ENCODE measurements around the gene MRGPRE.
"Not testable (repeated sequence)": the region's sequence is repeated elsewhere in the genome, so short reads cannot be mapped to it uniquely, and the experiment has no call there.

Gene MRGPRE, protein sequence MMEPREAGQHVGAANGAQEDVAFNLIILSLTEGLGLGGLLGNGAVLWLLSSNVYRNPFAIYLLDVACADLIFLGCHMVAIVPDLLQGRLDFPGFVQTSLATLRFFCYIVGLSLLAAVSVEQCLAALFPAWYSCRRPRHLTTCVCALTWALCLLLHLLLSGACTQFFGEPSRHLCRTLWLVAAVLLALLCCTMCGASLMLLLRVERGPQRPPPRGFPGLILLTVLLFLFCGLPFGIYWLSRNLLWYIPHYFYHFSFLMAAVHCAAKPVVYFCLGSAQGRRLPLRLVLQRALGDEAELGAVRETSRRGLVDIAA

DNA sequence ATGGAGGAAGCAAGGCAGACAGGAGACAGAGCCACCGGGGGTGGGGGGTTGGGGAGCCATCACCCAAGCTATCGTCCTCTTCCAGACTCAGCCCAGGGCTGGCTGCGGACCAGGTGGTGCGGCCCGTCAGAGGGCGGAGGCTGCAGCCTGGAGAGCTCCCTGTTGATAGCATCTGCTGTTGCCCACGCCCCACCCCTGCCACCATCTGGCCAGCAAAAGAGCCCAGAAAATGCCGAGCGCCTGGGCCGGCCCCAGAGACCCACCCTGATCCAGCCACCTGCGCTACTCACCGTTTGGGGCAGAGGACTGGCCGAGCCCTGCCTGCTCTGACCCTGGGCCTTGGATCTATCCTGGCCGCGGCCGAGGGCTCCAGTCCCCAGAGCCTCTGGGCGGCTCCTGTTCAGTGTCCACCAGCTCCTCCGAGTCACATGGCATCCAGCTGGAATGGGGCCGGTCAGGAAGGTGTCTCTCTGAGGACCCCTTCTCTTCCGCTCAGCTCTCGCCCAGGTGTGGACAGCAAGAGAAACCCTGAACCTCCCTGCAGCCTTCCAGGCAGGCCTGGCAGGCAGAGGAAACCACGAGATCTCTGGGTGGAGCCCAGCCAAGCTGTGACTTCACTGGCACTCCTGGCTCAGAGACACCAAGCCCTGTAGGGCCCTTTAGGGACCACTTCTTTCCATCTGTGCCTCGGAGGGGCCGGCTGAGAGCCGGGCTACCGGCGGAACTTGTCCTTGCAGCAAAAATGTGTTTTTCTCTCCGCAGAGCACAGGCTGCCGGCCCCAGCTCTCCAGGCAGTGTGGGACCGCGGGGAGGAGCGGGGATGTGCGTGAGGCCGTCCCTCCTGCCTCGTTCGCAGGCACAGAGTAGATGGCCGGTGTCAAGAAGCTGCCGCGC, at the start of gene MRGPRE:
Gene MRGPRE (minus strand): TSS at position 567 of the 894 bp plus-strand sequence. CDS start 3,618 bp downstream, outside the sequence.
- DNase-seq (ENCODE audit: low read depth), result no peak

DNA sequence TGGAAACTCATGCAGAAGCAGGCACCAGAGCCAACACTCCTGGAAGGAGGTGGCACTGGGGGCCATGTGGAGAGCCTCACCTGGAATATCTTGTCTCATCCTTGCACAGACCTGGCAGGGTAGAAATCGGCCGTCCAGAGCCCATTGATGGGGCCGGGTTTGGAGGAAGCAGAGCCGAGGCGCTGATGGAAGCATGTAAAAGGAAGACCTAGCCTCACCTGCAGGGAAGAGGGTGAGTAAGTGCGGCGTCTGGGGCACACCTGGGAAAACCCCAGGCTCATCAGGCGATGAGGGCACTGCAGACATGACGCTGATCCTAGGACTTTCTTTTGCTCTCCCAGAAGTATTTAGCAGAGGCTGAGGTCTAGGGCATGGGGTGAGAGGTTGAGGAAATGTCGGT, 48.9 kb upstream of the MRGPRE start:
- DNase-seq (ENCODE audit: low read depth), result not testable (repeated sequence)

DNA sequence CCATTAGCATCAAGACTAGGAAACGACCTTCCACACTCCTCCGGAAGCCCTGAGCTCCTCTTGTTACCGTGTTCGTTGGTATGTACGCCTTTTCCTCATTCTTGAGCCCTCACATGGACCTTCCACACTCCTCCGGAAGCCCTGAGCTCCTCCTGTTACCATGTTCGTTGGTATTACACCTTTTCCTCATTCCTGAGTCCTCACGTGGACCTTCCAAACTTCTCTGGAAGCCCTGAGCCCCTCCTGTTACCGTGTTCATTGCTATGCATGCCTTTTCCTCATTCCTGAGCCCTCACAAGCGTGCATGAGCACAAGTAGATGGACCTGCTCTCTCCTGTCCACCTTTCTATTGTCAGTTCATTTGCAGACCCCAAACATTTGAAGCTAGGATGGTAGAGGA, 48.4 kb upstream of the MRGPRE start:
- DNase-seq (ENCODE audit: low read depth), result not testable (repeated sequence)

DNA sequence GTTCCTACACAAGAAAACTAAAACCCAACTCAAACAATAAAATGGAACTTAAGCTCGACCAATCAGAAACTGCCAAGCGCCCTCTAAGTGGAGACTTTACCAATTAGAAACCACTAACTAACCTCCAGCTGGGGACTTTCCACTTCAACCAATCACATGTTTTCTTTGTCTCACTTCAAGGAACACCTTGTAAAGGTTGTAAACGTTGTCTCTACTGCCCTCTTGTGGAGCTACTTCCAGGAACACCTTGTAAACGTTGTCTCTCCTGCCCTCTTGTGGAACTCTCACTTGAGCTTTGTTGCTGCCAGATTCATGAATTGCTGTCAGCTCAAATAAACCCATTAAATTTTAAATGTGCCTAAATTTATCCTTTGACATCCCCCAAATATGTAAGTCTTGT, 46.7 kb upstream of the MRGPRE start:
- not testable (repeated sequence) for DNase-seq (ENCODE audit: low read depth)

DNA sequence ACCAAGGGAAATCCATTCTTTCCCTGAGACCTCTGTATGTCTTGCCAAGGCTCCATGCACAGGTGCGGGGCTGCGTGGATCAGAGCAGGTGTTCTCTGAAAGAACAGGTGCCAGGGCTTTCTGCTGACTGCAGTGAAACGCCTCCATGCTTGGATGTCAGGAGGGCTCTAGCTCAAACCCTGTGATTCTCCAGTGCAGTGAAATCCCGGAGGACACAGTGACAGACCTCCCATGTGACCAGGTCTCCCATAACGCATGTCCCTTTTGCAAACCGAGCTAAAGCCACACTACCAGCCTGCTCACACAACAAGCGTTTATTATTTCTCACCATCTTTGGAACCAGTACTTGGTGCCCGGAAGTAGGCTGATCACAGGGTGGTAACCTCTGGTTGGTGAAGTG, 41.4 kb upstream of the MRGPRE start:
- DNase-seq (ENCODE audit: low read depth), result not testable (repeated sequence)

DNA sequence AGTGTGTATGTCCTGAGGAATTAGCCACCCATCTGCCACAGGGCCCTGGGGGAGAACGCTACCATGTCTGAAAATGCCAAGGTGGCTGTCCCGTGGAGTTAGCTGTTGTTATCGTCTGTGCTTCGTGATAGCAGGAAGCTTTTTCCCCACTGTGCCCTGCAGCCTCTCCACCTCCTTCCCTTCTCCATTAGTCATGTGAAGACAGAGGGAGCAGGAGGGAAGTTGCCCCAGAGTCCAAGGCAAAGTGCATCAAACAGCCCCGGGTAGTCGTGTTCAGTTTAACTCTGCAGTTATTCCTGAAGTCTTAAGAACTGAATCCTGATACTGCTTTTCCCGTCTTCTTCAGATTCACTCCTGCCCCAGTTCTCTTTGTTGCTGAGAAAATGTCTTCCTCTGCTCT, 30.3 kb upstream of the MRGPRE start:
- DNase-seq (ENCODE audit: low read depth), result not testable (repeated sequence)

DNA sequence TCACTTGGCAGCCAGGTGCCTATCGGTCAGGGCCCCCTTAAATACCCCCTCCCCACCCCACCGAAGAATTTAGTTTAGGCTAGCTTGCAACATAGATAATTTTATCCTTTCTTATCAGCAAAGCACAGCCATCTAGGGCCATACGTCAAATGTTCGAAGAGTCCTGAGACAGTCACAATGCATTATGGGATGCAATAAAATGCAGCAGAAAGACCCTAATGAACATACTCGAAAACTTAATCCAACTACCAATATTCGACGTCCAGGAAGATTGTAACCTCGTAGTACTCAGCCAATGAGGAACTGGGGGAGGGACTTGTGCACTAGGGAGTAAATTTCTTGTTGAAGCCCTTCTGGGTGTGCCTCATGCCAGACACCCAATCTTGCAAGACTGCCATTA, 29.6 kb upstream of the MRGPRE start:
- DNase-seq (ENCODE audit: low read depth), result not testable (repeated sequence)

DNA sequence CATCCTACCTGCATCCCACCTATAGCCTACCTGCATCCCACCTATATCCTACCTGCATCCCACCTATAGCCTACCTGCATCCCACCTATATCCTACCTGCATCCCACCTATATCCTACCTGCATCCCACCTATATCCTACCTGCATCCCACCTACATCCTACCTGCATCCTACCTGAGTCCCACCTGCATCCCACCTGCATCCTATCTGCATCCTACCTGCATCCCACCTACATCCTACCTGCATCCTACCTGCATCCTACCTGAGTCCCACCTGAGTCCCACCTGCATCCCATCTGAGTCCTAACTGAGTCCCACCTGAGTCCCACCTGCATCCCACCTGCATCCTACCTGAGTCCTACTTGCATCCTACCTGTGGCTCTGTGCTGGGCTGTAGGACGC, 25.3 kb upstream of the MRGPRE start:
- DNase-seq (ENCODE audit: low read depth), result not testable (repeated sequence)

DNA sequence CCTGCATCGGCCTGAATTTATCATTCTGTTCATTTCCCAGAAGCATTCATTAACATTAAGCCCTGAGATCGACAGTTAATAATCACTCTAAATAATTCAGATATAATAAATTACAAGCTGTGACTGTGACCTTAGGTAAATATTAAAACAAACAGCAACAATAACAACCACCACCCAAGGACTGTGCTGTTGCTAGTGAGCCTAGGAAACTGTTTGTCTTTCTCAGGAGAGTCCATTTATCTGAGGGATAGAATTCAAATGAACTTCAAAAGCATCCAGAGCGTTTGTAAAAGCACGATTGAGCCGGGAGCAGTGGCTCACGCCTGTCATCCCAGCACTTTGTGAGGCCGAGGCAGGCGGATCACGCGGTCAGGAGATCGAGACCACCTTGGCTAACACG, 23.0 kb upstream of the MRGPRE start:
- DNase-seq (ENCODE audit: low read depth), result not testable (repeated sequence)

DNA sequence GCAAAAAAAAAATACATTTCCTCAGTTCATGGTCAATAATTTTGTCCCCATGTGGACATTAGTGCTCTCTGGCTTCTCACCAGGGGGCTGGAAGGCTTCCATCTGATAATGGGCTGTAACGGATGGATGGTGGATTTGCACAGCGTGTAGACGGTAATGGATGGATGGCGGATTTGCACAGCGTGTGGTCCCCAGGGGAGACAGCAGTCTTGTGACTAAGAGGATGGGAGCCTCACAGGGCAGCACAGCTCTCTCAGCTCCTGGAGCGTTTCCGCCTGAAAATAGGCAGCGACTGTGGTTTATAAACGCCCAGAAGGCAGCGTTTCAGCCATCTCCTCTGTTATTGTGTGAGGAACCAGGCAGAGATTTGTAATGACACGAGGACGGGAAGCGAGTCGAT, 22.6 kb upstream of the MRGPRE start:
- DNase-seq (ENCODE audit: low read depth), result not testable (repeated sequence)

DNA sequence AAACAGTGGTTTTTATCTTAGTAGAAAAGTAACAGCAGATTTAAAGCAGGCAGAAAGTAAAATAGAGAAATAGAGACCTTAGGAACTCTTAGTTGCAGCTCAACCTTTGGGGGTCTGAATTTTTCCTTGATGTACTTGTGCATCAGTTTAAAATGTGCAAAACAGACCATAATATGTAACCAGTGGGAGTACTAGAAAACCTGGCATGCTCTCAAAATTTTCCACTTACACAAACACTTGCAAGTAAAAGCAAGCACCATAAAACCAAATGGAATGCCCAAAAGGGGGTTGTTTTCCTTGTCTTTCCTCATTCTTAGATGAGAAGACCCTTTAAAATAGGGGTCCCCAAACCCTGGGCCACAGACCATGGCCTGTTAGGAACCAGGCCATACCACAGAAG, 12.9 kb upstream of the MRGPRE start:
- no peak for DNase-seq (ENCODE audit: low read depth)

DNA sequence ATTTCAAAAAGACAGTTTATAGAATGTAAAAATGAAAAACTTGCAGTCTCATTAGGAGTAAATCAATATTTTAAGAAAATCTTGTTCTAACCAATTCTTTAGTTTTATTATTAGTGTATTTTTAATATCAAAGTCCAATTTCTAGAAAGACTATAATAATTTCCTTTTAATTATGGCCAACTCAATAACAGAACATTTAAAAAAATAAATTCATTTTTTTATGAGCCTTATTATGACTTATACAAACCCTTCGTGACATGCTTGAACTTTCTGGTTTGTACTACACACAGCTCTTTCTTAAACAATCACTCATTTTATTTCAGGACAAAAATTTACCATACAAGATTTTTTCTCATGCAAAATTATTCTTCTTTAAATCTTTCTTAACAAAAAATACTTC, 11.7 kb upstream of the MRGPRE start:
- DNase-seq (ENCODE audit: low read depth), result no peak

DNA sequence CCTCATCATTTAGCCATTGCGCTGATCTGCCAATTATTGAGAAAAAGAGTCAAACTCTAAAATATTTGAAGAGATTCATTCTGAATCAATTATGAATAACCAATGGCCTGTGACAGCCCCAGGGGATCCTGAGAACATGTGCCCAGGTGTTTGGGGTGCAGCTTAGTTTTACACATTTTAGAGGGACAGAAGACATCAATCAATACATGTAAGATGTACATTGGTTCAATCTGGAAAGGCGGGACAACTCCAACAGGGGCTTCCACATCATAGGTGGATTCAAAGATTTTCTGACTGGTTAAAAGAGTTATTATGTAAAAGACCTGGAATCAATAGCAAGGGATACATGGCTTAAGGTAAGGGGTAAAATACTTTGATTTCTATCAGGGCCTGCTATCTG, 4.9 kb upstream of the MRGPRE start:
- no peak for DNase-seq (ENCODE audit: low read depth)

DNA sequence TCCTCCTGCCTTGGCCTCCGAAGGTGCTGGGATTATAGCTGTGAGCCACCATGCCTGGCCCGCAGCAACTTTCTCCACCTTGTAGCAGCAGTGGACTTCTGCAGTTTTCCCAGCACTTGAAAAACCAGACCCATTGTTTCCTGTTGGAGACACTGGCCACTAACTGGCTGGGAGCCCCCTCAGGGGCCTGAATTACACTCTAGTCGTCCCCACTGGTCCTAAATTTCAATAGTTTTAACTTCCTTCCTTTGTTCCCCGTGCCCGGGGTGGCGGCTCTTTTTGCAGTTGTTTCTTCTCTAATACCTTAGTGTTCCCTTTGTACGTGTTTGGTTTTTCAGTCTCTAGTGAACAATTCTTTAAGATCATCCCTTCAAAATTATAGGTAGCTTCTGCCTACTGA, 2.6 kb upstream of the MRGPRE start:
- no peak for DNase-seq (ENCODE audit: low read depth)

DNA sequence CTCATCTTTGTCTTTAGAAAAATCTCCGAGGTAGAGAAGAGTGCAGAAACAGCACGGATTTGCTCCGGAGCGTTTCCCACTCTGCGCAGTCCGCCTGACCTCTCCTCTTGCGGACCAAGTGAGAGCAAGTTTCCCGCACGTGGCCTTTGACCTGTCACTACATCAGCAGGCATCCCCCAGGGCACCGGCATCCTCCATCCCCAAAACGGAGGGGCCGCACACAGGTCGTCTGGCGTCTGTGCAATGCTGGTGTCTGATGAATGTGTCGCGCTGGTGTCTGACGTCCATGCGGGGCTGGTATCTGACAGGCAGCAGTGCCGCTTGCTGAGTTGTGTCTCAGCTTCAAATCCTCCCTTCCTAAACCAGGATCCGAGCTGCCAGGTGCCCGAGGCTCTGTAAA, 739 bp upstream of the MRGPRE start:
- DNase-seq (ENCODE audit: low read depth), result no peak

DNA sequence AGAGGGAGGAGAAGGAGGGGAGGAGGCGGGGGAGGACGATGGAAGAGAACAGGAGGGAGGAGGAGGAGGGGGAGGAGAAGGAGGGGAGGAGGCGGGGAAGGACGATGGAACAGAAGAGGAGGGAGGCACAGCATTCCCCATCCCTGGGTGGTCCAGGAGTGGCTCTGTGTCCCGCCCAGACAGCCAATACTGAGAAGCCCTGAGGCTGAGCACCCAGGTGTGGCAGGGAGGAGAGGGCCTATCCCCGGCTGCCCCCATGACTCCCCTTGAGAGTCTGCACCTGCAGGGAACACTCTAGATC, 717 bp downstream of the MRGPRE start:
- DNase-seq (ENCODE audit: low read depth), result no peak

DNA sequence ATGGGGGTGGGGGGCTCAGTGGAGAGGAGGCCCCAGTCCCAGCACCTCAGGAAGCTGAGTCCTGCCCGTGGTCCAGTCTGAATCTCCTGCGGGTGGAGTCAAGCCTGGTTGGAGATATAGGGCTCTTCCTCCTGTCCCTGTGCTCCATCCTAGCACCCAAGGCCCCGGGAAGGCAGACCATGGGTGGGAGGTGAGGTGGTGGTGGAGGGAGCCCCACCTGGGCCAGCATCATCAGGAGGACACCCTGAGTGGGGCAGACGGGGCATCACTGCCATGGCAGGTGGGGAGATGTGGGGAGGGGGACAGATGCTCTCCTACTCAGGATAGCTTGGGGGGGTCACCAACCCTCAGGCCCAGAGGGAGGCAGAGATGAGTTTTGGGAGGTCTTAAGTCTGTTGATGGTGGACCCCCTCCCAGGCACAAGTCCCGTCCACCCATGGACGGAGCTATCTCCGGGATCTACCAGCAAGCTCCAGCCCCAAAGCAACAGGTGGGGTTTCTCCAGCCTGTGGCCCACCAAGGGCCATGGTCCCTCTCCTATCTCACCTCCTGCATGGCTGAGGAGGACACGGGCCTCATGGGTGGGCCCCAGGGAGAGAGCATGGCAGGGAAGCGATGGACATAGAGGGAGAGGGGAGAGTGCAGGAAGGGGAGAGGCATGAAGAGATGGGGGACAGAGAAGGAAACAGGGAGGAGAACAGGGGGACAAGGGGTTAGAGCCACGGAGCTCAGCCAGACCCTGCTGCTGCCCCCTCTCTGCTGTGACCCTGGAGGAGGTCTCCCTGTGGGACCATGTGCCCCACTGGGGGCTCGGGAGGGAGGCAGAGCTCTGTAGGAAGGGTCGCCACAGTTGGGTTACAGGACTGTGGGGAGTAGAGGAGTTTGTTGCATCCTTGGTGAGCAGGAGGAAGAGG, 1.3 kb downstream of the MRGPRE start:
- DNase-seq (ENCODE audit: low read depth), result no peak

DNA sequence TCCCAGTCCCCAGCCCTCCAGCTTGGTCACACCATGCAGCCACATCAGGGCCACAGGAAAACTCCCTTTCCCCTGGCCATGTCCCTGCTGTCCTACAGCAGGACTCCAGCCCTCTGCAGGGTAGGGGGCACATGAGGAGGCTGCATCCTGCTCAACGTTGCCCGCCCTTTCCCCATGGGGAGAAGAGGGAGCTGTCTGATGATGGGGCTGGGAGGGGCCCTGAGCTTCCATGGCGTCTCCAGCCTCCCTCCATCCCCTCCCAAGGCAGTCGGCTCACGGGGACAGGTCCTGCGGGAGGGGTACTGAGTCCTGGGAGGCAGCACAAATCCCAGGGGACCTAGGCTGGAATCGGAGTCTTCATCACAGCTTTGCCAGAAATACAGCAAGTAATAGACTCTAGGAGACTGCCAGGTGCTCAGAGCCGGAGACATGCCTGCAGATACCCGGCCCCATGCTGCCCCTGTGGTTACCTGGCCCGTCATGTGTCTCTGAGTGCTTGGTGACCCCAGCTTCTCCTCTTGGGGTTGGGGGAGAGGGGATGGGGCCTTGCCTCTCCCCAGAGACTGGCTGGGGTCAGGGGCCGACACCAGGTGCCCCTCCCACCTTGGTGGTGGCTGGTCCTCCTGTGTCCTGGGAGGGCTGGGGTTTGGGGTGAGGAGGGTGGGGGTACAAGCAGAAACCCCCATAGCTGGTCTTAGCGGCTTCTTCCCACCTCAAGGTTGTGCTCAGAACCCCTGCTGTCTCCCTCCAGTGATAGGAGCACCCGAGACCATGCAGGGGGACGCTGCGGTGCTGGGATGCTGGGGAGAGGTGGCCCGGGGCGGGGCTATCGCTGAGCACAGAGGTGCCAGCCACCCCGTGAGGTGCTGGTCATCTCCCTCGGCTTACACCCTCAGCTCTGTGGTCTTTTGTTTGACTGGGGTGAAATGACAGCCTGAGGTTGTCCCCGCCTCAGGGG, 2.3 kb downstream of the MRGPRE start:
- DNase-seq (ENCODE audit: low read depth), result no peak

DNA sequence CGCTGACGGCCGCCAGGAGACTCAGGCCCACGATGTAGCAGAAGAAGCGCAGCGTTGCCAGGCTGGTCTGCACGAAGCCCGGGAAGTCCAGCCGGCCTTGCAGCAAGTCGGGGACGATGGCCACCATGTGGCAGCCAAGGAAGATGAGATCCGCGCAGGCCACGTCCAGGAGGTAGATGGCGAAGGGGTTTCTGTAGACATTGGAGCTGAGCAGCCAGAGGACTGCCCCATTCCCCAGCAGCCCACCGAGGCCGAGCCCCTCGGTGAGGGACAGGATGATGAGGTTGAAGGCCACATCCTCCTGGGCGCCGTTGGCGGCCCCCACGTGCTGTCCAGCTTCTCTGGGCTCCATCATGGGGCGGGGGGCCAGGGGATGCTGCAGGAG, 3.8 kb downstream of the MRGPRE start:
- no peak for DNase-seq (ENCODE audit: low read depth)

DNA sequence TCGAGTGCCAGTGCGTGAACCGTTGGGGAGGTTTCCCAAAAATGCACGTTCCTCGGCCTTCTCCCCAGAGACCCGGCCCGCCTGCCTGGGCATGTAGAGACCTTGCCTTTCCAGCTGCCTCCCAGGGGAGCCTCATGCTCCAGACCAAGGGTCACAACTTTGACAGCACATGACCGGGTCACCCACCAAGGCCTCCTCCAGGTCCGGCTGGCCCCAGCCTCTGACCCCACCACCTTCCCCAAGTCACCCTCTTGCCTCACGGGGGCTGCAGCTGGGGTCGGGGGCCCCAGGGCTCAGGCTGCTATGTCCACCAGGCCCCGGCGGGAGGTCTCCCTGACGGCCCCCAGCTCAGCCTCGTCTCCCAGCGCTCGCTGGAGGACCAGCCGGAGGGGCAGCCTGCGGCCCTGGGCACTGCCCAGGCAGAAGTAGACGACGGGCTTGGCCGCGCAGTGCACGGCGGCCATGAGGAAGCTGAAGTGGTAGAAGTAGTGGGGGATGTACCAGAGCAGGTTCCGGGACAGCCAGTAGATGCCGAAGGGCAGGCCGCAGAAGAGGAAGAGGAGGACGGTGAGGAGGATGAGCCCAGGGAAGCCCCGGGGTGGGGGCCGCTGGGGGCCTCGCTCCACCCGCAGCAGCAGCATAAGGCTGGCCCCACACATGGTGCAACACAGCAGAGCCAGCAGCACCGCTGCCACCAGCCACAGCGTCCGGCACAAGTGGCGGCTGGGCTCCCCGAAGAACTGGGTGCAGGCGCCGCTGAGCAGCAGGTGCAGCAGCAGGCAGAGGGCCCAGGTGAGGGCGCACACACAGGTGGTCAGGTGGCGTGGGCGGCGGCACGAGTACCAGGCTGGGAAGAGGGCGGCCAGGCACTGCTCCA, 4.4 kb downstream of the MRGPRE start:
- no peak for DNase-seq (ENCODE audit: low read depth)

All from HS-27A (cell line).